Kidney (tissue), 14 donors: ENCODE measurements around the gene CRYAB. TPM values are rescaled to one million over a fixed set of nuclear protein-coding genes. Genes with fewer than 3 reads are reported as not detected.
A peak's percentile ranks its signal among the peaks of the same experiment; 100 is the strongest.

Experiments used
- DNase-seq, 5 donors: peaks; one replicate each; pipeline ENCODE4 v3.0.0-alpha.2; 2013 to 2020
- FAIRE-seq: peaks from 2 replicates; lab custom pipeline; 2012; peaks lifted over from hg19 to GRCh38; lab: Jason Lieb, UNC
- H3K27ac ChIP-seq, 2 donors: one replicate each; pipeline ENCODE4 v1.7.0; 2013; ENCODE audit warnings: low read depth in 2 of 2, low read length in 2 of 2, inconsistent platforms in 1 of 2
- H3K27me3 ChIP-seq: one replicate; pipeline ENCODE4 v1.7.1; 2013; ENCODE audit warnings: low read length, inconsistent platforms; ENCODE audit not compliant: control insufficient read depth, insufficient read depth
- H3K36me3 ChIP-seq, 3 donors: one replicate each; pipeline versions ENCODE4 v1.7.0 to v1.7.1; 2013; ENCODE audit warnings: low read length in 3 of 3, control low read depth in 1 of 3, inconsistent platforms in 1 of 3; ENCODE audit not compliant: insufficient read depth in 3 of 3, control insufficient read depth in 2 of 3
- H3K4me1 ChIP-seq, 3 donors: one replicate each; pipeline versions ENCODE4 v1.7.0 to v1.7.1; 2013; ENCODE audit warnings: low read length in 3 of 3, inconsistent platforms in 1 of 3, low read depth in 1 of 3; ENCODE audit not compliant: control insufficient read depth in 2 of 3, insufficient read depth in 2 of 3
- H3K4me3 ChIP-seq, 3 donors: one replicate each; pipeline versions ENCODE4 v1.7.0 to v1.8.1; 2013; ENCODE audit warnings: low read length in 3 of 3, control low read depth in 1 of 3, inconsistent platforms in 1 of 3
- H3K9ac ChIP-seq, 3 donors: one replicate each; pipeline versions ENCODE4 v1.7.0 to v1.7.1; 2013; ENCODE audit warnings: low read length in 3 of 3, control low read depth in 1 of 3, inconsistent platforms in 1 of 3
- H3K9me3 ChIP-seq, 3 donors: one replicate each; pipeline versions ENCODE4 v1.7.0 to v1.7.1; 2013; ENCODE audit warnings: low read length in 3 of 3, control low read depth in 1 of 3, inconsistent platforms in 1 of 3; ENCODE audit not compliant: control insufficient read depth in 2 of 3, insufficient read depth in 1 of 3
- intact Hi-C: fragments of 100-400 bp; cut with DNase I; formaldehyde crosslinking; loops from one replicate; pipeline ENCODE4 v1.11.1; 2022
- polyA plus RNA-seq: library from polyadenylated mRNA; stranded (reverse); fragments of 350-450 nt; fragmentation: Illumina TruSeq; extraction: RNeasy Lipid Tissue Mini Kit (QIAGEN cat#74804); gene quantifications from one replicate; pipeline ENCODE4 v1.2.3, GENCODE V29; 2014; ENCODE audit warnings: low read depth, low replicate concordance; ENCODE audit not compliant: insufficient read depth
- total RNA-seq: library from RNA; stranded (reverse); fragmentation: NEBNext Ultra II Directional; extraction: Animal tissue kit (Norgen Biotek cat#: 25700); gene quantifications from one replicate; pipeline ENCODE4 v1.2.1, GENCODE V29; 2021
- TF ChIP-seq, protein P1 (sequence below): IDR thresholded peaks from 3 replicates; pipeline ENCODE4 v1.5.1; 2012; ENCODE audit warnings: mild to moderate bottlenecking, moderate library complexity, borderline replicate concordance; ENCODE audit not compliant: insufficient read depth; ENCODE audit errors: extremely low read depth
- donor health status: control.
- donor health status: control.
- donor health status: control.
- donor health status: control.
- donor health status: control.
- donor health status: DM: yes; HTN: yes; CAD: no.
- donor health status: Normal renal cell carcinoma (clear cell type).

CRYAB gene
- total and polyA plus RNA-seq, 2 donors from 2014 or later = 1,312 to 1,857 TPM

DNA sequence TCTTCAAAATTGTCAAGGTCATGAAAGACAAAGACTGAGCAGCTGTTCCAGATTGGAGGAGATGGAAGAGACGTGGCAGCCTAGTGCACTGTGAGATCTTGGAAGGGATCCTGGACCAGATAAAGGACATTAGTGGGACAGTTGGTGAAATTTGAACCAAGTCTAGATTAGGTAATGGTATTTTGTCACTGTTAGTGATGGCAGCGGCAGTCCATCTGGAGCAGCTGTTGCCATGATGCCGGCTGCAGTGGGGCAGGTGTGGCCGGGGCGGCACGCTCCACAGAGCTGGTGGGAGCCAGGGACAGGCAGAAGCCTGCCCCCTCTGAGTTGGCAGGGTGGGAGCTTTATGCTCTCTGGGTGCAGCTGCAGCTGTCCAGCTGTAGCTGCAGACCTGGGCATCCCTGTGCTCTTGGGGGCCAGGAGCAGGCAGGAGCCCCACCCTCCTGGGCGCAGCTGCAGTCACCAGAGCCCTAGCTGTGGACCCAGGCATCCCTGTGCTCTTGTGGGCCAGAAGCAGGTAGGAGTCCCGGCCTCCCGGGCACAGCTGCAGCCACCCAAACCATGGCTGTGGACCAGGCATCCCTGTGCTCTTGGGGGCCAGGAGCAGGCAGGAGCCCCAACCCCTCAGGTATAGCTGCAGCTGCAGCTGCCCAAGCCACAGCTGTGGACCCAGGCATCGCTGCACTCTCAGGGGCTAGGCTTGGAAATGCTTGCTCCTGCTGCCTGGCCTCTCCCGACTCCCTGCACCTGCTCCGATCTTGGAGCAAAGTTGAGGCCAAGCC lies 46.3 kb upstream of the CRYAB start:
- Histone ChIP-seq H3K9me3 (no peaks in the 10 kb centered on the region), H3K4me1 (no peaks in the 10 kb centered on the region), H3K27ac (no peak overlapping the region), H3K4me3 (no peak overlapping the region), H3K27me3 (no peaks in the 10 kb centered on the region), H3K36me3 (no peaks in the 10 kb centered on the region), H3K9ac (no peak overlapping the region)
- TF ChIP-seq, protein P1, sequence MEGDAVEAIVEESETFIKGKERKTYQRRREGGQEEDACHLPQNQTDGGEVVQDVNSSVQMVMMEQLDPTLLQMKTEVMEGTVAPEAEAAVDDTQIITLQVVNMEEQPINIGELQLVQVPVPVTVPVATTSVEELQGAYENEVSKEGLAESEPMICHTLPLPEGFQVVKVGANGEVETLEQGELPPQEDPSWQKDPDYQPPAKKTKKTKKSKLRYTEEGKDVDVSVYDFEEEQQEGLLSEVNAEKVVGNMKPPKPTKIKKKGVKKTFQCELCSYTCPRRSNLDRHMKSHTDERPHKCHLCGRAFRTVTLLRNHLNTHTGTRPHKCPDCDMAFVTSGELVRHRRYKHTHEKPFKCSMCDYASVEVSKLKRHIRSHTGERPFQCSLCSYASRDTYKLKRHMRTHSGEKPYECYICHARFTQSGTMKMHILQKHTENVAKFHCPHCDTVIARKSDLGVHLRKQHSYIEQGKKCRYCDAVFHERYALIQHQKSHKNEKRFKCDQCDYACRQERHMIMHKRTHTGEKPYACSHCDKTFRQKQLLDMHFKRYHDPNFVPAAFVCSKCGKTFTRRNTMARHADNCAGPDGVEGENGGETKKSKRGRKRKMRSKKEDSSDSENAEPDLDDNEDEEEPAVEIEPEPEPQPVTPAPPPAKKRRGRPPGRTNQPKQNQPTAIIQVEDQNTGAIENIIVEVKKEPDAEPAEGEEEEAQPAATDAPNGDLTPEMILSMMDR = no peak
- DNase-seq = peak in 1 of 5 donors; percentile 68
- no peak for FAIRE-seq
- intact Hi-C loops = no loop called here

DNA sequence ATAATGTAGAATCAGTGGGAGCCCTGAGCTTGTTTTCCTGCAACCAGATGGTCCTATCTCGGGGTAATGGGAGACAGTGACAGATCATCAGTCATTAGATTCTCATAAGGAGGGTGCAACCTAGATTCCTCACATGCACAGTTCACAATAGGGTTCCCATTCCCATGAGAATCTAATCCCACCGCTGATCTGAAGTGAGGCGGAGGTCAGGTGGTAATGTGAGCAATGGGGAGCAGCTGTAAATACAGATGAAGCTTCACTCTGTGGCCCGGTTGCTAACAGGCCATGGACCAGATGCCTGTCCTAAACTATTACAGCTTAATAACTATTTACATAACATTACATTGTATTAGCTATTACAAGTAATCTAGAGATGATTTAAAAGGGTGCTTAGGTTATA lies 42.6 kb upstream of the CRYAB start:
- Histone ChIP-seq H3K4me1 (no peaks in the 10 kb centered on the region), H3K36me3 (no peaks in the 10 kb centered on the region), H3K9ac (no peak overlapping the region), H3K27ac (no peak overlapping the region), H3K9me3 (no peaks in the 10 kb centered on the region), H3K27me3 (no peaks in the 10 kb centered on the region), H3K4me3 (no peak overlapping the region)
- no peak for DNase-seq
- intact Hi-C loops = no loop called here
- no peak for FAIRE-seq
- TF ChIP-seq, protein P1 = no peak

DNA sequence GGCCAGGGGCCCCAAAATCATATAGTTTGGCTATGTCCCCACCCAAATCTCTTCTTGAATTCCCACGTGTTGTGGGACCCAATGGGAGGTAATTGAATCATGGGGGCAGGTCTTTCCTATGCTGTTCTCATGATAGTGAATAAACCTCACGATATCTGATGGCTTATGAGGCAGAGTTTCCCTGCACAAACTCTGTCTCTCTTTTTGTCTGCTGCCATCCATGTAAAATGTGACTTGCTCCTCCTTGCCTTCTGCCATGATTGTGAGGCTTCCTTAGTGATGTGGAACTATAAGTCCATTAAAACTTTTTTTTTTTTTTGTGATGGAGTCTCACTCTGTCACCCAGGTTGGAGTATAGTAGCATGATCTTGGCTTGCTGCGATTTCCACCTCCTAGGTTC lies 40.0 kb upstream of the CRYAB start:
- DNase-seq = no peak
- no peaks in the 10 kb centered on the region for H3K4me1 ChIP-seq
- intact Hi-C loops = no loop called here
- no peaks in the 10 kb centered on the region for H3K36me3 ChIP-seq
- H3K9ac ChIP-seq = no peak overlapping the region
- H3K4me3 ChIP-seq = no peak overlapping the region
- H3K27ac ChIP-seq = no peak overlapping the region
- no peaks in the 10 kb centered on the region for H3K27me3 ChIP-seq
- TF ChIP-seq, protein P1 = no peak
- no peak for FAIRE-seq
- no peaks in the 10 kb centered on the region for H3K9me3 ChIP-seq
